Activated CD8-positive, alpha-beta memory T cell treated with anti-CD3 and anti-CD28 coated beads for 4 hours (primary cell): ENCODE data around the gene CDCA8.

Source experiments
- DNase-seq, 2 donors: peaks; one replicate each; pipeline ENCODE4 v3.0.0-alpha.2; 2020; ENCODE audit warnings: low read depth in 2 of 2

CDCA8 gene

DNA sequence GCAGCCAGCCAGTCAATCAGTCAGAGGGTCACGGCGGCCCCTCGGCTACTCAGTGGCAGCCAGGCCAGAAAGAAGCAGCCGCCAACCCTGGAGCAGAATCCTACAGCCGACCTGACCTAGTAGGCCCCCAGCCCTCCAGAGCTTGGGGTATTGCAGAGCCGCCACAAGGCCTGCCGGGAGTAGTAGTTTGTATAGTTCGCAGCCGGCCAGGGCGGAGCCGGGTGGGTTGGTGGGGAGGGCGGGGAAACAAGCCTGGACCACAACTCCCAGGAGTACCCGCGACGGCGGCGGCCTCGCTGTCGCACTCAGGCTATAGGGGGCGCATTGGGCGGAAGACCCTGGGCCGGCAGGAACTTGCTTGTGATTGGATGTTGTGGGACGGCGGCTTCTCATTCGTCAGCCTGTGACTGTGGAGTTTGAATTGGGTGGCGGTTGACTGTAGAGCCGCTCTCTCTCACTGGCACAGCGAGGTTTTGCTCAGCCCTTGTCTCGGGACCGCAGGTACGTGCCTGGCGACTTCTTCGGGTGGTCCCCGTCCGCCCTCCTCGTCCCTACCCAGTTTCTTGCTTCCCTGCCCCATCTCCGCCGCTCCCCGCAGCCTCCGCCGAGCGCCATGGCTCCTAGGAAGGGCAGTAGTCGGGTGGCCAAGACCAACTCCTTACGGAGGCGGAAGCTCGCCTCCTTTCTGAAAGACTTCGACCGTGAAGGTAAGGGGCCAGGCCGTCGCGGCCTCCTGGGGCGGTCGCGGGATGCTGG, at the start of gene CDCA8:
TSS of gene CDCA8 (plus strand) at position 439 of the 756 bp plus-strand sequence. CDS start at position 614, 175 bp downstream.
- DNase-seq = peak; percentile 96

DNA sequence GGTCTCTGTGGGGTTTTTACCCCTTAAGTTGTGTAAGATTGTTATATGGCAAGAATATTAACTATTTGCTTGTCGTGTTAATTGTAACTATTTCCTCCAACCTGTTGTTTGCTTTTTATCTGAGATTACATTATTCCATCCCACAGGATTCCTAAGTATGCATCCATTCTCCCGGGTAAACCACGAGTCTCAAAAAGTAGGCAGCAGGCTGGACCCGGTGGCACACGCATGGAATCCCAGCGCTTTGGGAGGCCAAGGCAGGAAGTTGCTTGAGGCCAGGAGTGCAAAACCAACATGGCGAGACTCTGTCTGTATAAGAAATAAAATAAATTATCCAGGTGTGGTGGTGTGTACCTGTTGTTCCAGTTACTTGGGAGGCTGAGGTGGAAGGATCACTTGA, 45.0 kb upstream of the CDCA8 start:
- no peak for DNase-seq

DNA sequence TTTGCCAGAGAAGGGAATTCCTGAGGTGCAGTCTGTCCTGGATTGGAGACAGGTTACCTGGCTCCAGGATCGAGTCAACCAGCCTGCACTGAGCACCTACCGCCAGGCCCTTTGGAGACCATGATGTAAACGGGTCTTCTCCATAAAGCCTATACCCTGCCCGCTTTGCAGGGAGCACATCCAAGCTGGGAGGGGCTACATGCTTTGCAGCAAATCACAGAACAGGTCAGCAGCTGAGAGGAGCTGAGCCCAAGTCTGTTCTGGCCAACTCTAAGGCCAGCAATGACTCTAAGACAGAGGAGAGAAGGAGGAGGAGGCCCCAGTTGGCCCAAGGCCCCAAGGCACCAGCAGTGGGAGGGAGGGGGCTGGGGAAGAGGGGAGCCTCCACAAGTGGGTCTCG, 42.1 kb upstream of the CDCA8 start:
- DNase-seq = no peak

DNA sequence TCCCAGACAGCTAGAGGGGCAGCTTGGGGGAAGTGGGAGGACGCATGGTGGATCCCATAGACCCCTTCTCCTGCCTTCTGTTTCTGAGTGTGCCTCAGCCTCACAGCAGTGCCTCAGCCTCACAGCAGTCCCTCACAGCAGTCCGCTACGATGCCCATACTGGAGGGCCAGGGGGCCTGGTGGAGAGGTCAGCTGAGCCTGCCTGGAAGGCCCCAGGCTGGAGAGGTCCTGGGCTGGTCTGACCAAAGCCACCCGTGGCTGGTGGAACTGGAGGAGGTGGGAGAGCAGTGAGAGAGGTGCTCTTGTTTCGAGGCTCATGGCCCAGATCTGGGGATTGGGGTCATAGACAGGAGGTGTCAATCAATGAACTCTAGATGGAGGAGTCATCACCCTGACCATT, 41.6 kb upstream of the CDCA8 start:
- DNase-seq = no peak

DNA sequence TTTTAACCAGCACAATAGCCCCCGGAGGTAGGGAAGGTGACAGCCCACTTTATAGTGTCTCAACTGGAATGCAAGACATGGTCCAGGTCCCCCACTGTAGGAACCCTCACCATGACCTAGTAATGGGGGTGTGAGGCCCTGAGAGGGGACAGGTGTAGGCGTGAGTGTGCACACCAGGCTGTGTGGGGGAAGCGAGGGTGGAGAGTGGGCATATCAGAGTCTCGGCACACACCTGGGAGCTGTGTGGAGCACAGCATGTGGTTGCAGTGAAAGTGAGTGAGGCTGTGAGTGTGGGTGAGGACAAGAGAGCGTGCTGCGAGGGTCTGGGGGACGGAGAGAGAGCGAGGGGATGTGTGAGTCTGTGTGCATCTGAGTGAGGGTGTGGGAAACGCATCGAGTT, 40.5 kb upstream of the CDCA8 start:
- no peak for DNase-seq

DNA sequence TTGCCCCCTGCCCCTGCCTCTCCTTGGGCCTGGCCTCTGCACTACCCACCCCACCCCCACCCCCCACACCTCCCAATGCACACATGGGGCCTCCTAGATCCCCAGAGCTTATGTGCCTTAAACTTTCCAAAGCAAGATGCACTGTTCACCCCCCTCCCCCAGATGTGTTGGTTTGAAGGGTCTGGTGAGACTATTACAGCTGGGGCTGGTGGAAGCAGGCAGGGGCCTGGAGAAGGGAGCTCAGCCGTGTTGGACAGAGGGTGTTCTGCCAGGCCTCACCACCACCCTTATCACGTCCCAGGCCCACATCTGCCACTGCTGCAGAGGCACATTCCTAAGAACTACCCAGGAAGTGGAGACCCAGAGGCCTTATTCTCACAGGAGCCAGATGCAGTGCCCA, 39.3 kb upstream of the CDCA8 start:
- no peak for DNase-seq

DNA sequence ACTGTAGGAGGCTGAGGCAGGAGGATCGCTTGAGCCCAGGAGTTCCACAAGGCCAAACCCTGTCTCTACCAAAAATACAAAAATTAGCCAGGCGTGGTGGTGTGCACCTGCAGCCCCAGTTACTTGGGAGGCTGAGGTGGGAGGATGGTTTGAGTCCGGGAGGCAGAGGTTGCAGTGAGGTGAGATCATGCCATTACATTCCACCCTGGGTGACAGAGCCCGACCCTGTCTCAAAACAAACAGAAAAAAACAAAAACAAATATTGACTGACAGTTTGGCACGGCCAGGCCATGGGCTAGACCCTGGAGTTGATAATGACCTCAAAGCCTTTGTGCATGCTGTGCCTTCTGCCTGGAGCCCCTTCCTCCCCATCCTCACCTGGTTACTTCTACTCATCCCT, 38.4 kb upstream of the CDCA8 start:
- DNase-seq = no peak

DNA sequence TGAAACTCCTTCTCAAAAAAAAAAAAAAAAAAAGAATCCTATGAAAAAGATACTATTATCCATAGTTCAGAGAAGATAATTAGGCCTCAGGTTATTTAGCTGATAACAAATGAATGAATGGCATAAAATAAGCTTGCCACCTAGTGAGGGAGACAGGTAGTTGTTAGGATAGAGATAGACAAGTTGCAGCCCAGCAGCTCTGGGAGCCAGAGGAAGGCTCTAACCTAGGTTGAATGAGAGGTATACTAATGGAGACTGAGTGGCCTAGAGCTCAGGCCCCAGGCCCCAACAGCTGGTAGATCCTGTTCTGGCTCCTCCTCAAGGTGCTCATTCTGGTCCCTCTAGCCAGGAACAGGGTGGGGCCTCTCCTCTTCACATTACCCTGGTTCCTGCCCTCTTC, 37.0 kb upstream of the CDCA8 start:
- no peak for DNase-seq

DNA sequence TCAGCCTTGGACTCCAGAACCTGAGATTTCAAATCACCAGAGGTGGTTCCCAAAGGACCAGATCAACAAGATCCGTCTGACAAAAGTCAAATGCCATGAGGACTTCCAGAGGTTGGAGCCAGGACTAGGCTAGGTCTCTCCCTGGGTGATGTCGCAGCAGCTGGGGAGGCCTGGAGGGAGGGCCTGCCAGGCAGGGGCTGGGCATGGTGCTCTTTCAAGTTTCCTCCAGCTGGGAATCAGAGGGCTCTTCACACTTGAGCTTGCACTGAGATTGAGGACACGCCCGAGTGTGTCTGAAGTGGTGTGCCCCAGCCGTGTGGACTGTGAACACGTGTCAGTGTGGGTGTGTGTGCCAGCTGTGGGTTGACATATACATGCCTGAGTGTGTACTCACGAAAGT, 36.3 kb upstream of the CDCA8 start:
- DNase-seq = no peak

DNA sequence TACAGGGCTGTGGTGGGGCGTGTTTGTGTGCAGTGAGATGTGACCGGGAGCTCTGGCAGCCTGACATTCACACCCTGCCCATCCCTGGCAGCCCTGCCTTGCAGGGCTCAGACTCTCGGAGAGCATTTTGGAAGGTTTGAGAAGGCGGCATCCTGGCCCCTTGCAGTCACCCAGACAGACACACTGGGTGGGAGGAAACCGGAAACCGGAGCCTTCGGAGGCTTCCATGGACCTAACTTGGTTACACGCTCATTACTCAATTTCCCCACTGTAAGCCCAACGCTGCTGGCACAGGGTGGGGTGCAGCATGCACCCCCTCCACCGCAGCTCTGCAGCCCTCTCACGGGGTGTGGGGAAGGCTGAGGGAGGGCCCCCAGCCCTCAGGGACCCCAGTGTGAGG, 35.4 kb upstream of the CDCA8 start:
- no peak for DNase-seq

DNA sequence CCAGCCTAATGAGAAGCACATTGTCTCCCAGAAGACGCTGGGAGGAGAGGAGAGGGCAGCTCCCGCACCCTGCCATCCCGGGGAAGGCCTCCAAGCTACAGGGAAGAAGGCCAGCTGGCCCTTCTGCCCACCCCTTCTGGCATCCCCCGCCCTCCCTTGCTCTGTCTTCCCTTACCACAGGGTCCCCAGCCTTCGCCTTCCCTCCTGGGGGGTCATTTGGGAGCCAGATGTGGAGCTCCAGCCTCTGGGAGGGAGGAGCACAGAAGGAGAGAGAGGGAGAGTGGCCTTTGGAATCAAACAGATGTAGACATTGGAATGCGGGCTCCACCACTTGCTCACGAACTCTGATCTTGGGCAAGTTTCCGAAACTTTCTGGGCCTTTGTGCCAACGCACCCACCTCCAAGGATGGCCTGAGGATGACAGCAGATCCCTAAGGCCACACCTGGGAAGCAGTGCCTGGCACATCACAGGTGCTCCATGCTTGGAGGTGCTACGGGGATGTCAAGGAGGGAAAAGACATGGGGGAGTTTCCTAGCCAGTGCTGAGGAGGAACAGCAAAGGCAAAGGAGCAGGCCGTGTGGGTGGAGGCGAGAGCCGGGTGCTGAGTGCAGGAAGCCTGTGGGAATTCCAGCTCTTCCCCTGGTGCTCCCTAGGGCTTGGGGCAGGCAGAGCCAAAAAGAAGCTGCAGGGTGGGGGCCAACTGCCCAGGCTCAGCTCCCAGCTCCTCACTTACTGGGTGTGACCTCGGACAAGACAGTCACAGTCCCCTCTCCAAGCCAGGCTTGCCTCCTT, 34.5 kb upstream of the CDCA8 start:
- DNase-seq = no peak

DNA sequence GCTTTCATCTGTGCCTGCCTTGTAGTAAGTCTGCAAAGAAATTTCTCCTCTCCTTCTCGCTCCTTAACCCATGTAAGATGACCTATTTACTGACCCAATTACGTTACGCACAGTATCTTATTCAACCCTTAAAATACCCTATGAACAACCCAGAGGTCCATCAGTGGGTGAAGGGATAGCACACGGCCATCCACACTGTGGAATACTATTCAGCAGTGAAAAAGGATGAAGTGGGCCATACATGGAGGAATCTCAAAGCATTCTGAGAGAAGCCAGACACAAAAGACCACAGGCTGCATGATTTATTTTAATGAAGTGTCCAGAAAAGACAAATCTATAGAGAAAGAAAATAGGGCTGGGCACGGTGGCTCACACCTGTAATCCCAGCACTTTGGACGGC, 33.8 kb upstream of the CDCA8 start:
- no peak for DNase-seq

DNA sequence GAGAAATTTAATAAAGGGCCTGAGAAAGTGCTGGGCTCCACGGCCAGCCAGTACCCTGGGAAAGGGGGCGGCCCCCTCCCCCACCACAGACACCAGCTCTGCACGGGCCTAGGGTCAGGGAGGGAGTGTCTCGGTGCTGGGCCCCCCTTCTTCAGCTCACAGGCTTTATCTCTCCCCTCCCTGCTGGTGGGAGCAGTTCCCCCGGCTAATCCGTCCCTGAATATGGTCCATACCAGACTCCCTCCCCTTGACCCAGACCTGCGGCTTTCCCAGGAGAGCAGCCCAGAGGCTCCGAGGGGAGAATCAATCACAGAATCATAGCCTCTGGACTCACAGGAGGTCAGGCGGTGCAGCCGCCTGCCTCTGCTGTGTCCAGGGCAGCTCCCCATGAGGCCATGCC, 31.7 kb upstream of the CDCA8 start:
- no peak for DNase-seq

DNA sequence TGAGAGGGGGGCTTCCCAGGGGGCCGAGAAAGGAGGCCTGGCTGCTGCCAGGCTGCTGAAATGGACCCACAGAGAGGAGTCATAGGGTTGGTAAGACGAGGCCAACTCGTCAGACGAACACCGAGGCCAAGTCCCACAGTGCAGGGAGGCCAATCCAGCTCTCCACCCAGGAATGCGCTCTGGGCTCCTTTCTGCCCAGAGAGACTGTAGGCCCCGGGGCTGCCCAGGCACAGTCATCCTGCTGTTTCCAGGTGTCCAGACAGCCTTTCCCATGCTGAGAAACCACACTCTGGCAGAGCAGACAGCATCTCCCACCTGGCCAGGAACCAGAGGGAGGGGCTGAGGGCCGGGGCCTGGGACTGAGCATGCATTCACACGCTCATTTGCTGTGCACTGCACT, 30.9 kb upstream of the CDCA8 start:
- DNase-seq = no peak

DNA sequence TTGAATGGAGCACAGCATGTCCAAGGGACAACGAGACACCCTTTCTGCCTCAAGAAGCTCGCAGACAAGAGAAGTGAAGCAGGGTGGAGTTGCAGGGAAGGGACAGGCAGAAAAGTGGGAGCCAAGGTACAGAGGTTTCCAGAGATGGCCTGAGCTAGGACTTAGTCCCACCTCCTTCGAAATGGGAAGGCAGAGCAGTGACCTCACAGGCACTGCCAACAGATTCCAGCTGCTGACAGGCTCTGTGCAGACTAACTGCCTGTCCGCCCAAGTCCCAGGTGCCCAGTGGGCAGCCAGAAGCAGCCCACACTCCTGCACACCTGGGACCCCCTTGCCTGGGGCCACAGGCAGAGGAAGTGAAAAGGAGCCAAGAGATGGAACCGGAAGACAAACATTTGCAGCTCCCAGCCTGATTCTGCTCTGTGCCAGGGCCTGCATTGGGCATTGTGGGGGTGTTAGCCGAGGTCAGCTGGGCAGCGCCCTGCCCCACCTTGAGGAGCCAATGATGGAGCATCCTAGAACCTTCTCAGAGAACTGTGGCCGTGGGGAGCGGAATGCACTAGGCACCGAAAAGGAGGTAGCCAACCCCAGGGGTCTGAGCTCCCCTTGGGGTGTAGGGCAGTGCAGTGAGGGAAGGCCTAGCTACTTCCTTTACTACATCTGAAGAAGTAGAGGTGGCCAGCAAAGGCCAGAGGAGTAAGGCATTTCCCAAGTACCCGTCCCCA, 30.1 kb upstream of the CDCA8 start:
- DNase-seq = no peak

DNA sequence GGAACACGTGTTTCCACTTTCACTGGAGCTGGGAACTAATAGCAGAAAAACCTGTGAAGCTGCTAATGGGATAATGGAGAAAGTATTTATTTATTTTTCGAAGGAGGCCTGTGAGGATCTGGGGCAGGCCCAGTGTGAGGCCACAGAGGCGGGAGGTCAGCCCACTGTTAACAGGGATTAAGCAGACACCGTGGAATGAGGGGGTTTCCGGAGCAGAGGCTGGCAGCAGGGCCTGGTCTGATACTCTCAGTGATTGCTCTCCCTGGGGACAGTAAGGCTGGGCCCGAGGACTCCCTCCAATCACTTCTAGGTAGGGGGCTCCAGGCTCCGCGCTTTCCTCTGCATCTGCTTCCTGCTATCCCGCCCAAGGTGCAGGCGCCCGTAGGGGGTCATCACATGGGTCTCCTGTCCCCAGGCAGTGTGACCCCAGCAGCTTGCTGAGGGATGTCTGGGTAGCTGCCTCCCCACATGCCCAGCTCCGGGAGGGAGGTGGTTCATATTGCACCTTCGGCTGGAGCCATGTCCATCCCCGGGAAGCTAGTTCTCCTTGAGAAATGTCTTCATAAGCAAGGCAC, 28.8 kb upstream of the CDCA8 start:
- no peak for DNase-seq

DNA sequence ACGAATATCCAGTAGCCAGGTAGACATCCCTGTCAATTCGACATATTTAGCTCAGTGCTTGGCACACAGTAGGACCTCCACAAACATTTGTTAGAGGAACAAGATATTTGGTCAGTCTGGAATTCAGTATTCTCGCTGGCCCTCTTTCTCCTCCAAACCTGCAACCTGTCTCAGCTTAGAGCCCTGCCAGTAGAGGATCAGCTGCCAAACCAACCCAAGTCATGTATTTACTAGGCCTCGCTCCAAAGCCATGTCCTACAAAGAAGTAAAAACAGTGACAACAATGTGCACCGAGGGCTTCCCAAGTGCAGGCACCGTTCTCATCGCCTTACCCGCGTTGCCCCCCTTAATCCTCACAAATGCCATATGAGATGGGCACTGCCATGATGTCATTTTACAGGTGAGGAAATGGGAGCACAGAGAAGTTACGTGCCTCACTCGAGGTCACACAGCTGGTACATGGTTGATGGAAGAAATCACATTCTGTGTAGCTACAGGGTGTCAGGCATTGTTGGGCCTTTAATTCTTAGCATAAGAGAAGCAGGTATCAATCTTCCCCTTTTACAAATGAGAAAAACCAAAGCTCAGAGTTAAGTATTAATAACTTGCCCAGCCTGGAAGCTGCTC, 26.0 kb upstream of the CDCA8 start:
- no peak for DNase-seq

DNA sequence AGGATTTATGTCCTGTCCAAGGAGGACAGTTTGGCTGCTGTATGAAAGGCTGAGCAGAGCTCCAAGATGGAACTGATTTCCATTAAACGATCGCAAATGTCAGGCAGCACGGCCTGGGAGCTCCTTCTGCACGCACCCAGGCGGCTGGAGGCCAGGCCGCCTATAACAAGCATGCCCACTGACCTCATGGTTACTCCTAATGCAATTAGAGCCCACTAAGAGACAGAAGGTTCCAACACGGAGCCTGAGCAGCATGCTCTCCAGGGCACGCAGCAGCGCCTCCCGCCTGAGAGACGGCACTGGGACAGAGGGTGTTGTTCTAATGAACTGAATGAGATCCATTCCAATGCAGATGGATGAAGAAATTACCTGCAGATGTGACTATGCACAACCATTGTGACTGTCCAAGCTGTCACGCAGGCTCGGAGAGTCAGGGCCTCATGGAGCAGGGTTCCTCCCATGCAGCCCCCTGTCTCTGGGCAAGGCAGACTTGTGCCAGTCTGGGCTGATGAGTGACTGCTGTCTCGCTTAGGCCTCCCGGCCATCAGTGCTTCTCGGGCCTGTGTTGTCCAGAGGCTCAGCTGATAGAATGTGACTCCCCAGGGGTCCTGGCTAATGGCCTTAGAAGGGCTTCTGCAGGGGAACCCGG, 25.2 kb upstream of the CDCA8 start:
- no peak for DNase-seq

DNA sequence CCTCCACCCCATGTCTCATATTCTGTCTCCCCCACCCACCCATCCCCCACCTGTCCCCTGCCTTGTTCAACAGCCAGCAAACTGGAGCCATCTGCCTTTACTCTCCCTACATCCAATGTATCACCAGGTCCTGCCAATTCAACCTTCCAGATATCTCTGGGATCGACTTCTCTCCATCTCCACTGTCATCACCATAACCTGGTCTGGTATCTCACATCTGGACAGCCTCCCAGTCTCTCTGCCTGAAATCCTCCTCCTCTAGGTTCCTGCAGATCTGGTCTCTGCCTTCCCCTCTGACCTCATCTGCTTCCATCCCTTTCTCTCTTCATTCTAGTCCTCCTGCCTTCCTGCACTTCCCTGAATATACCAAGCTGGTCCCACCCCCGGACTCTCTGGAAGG, 22.2 kb upstream of the CDCA8 start:
- DNase-seq = no peak

DNA sequence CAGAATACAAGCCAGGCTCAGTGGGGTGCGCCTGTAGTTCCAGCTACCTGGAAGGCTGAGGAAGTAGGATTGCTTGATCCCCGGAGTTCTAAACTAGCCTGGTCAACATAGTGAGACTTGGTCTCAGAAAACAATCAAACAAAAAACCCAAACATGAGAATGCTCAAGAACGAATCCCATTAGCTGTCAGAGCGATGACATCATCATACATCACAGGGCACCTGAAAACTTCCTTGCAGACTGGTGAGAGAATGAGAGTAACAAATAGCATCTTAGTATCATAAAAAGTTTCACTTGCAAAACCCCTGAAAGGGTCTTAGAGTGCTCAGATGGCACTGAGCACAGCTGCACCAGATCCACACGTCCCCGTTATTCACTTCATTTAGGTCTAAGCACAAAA, 21.1 kb upstream of the CDCA8 start:
- no peak for DNase-seq

DNA sequence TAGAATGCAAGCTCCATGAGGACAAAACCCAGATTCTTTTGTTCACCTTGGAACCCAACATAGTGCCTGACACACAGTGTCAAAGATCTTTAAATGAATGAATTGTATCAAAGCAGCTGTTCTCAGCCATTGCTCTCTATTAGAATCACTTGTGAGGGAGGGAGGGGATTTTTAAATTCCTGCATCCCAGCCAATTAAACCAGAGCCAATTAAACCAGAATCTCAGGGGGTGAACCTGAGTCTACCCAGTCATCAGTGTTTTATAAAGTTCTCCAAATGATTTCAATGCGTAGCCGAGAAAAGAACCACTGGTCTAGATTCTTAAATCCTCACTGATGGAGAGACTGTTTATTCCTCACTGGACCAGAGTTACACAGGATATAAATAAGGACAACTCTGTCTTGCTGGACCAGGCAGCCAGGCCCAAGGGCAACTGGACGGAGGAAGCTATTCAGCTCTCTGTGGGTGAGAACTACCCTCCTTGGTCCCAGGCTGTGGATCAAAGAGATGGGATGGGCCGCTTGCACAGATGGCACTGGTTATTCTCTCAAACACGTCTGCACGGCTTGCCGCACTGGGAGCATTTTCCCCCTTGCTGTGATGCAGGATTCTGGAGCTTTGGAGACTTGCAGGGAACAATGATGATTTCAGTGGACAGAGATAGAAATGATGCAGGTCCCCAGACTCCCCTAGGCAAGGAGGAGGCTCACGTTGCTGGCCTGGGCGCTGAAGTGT, 20.0 kb upstream of the CDCA8 start:
- no peak for DNase-seq
